Endothelial cell of umbilical vein (primary cell): ENCODE data around the gene ZZZ3.

Source experiments
- CTCF ChIP-seq, 2 donors: IDR thresholded peaks; 1 replicate in 1 of 2; 2 replicates in 1 of 2; pipeline ENCODE4 v1.5.1; 2011; ENCODE audit warnings: low read length in 2 of 2, mild to moderate bottlenecking in 2 of 2, moderate library complexity in 2 of 2, control low read depth in 1 of 2, inconsistent platforms in 1 of 2, low read depth in 1 of 2; ENCODE audit not compliant: insufficient read depth in 1 of 2; ENCODE audit errors: extremely low read depth in 1 of 2
- EZH2 ChIP-seq: IDR thresholded peaks from 2 replicates; pipeline ENCODE4 v1.6.1; 2012; ENCODE audit warnings: borderline replicate concordance, low read depth, mild to moderate bottlenecking, moderate library complexity, low read length, inconsistent platforms; ENCODE audit not compliant: severe bottlenecking
- FOS ChIP-seq: IDR thresholded peaks from 2 replicates; pipeline ENCODE4 v1.6.1; 2011; ENCODE audit warnings: mild to moderate bottlenecking, low read length, moderate library complexity, borderline replicate concordance; ENCODE audit not compliant: insufficient read depth
- JUN ChIP-seq: IDR thresholded peaks from 2 replicates; pipeline ENCODE4 v1.6.1; 2011; ENCODE audit warnings: borderline replicate concordance, low read depth; ENCODE audit not compliant: insufficient read length, insufficient read depth
- MAX ChIP-seq: IDR thresholded peaks from 2 replicates; pipeline ENCODE4 v1.6.1; 2011; ENCODE audit not compliant: insufficient read depth, insufficient read length
- MYC ChIP-seq: IDR thresholded peaks from one replicate; pipeline ENCODE4 v1.6.1; 2011; ENCODE audit warnings: mild to moderate bottlenecking, low read depth, low read length
- POLR2A ChIP-seq: IDR thresholded peaks from 2 replicates; pipeline ENCODE4 v1.6.1; 2012; ENCODE audit warnings: low read depth, mild to moderate bottlenecking, control low read depth, low read length
- POLR2AphosphoS5 ChIP-seq: IDR thresholded peaks from 2 replicates; pipeline ENCODE4 v1.6.1; 2012; ENCODE audit warnings: low read depth, mild to moderate bottlenecking, control low read depth, low read length, moderate library complexity; ENCODE audit not compliant: insufficient read depth

- TF ChIP-seq EZH2 (no peak), POLR2A (no peak), CTCF (IDR thresholded peaks at IDR 0.05; ENCODE audit: extremely low read depth in 1 of 2, insufficient read depth in 1 of 2, low read depth in 1 of 2, low read length in 2 of 2) (no peak), MAX (no peak), POLR2AphosphoS5 (no peak), MYC (no peak), JUN (no peak), FOS (no peak)
These were observed 35.7 kb upstream of the ZZZ3 start for GRCh38 chr1:77718181-77718580.
